GM18508 (cell line): ENCODE results near the gene HSPH1.

Source experiments
- ATAC-seq: cut with Tn5 transposase; IDR thresholded peaks from one replicate; pipeline ENCODE4 v1.9.1; 2021; ENCODE audit warnings: moderate number of reproducible peaks; ENCODE audit not compliant: insufficient read depth, unreplicated experiment

The HSPH1 gene

DNA sequence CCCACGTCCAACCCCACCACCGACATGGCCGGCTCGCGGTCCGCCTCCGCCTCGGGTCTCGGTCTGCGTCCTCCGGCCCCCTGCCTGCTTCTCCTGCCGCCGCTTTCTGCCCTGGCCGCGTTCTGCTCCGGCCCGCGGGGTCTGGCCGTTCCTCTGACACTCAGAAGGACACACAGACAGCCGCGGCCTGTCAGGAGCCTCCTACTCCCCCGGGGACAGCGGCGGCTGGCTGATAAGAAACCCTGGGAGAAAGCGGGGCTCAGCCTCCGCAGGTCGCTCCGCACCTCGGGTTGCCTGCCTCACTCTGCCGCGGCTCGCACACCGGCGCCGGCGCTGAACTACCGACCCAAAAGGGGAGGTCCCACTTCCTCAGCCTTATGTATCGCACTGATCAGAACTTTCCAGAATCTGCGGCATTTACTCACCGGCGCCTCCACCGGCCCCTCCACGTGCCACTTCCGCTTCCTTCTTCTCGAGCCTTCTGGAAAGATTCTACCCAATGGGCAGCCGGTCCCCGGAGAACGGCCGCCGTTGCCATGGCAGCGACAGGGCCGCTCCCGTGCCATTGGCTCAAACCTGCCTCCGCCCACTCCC is at the start of gene HSPH1:
Gene HSPH1 (minus strand): TSS at position 348 of the 594 bp plus-strand sequence. CDS start 322 bp downstream, at position 26.
- ATAC-seq = peak; percentile 55

DNA sequence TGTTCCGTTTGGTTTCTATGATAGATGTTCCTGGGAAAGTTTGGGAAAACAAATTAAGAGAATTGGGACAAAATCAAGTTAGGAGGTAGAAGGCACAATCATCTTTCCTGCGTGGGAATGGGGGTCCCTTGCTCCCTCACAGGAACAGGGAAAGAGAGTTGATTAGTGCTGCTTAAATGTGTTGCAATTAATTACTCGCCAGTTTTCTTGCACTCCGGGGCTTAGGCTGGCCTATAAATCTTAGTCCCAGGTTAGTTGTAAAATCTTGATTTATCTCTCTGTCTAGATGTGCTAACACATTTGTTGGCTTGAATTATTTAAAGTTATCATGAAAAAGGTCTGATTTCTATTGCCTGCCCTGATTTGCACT is 48.1 kb upstream of the HSPH1 start:
- ATAC-seq = no peak

DNA sequence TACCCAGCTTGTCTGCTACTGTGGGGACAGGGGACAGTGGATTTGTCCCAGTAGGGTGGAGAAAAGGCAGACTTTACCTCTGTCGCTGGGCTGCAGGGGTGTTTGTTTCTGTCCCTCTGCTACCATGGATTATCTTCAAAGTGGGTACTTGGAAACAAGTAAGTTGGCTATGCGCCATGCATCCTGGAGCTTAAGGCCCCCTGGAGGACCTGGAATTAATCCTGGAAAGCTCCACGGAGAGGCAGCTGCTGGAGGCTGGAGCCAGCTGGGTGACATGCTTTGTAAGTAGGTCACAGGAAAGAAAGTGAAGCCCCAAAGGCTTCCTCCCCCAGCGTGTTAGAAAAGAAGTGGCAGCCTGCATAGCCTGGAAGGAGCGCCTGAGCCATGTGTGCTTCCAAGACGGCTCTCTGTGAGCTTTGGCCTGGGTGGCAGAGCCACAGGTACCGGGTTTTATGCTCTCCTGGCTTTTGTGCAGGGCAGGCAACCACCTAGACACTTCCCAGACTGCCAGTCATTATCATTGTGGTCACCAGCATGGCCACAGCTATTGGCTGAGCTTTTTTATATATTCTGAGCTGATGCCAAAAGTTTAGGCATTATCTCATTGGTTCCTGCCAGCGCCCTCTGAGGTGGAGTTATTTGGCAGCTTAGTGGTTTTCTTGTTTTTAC is 47.6 kb upstream of the HSPH1 start:
- no peak for ATAC-seq

DNA sequence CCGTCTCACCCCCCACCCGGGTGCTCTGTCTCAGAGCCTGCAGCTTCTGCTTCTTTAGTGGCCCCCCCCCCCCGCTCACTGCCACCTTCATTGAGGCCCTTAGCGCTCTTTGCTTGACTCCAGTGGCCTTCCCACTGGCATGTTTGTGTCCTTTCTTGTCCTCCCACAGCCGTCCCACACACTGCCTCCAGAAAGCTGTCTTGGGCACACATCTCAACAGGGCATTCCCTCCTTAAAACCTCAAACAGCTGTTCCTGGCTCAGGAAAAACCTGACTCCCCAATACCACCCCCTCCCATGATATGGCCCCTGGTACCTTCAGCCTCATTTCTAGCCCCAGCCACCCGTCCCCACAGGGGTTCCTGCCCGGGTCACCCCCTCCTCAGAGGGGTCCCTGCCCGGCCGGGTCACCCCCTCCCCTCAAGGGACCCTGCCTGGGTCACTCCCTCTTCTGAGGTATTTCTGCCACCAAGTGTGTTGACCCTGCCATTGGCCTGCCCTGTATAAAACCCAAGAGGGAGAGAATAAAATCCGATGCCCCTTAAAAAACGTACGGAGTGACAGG is 46.9 kb upstream of the HSPH1 start:
- no peak for ATAC-seq

DNA sequence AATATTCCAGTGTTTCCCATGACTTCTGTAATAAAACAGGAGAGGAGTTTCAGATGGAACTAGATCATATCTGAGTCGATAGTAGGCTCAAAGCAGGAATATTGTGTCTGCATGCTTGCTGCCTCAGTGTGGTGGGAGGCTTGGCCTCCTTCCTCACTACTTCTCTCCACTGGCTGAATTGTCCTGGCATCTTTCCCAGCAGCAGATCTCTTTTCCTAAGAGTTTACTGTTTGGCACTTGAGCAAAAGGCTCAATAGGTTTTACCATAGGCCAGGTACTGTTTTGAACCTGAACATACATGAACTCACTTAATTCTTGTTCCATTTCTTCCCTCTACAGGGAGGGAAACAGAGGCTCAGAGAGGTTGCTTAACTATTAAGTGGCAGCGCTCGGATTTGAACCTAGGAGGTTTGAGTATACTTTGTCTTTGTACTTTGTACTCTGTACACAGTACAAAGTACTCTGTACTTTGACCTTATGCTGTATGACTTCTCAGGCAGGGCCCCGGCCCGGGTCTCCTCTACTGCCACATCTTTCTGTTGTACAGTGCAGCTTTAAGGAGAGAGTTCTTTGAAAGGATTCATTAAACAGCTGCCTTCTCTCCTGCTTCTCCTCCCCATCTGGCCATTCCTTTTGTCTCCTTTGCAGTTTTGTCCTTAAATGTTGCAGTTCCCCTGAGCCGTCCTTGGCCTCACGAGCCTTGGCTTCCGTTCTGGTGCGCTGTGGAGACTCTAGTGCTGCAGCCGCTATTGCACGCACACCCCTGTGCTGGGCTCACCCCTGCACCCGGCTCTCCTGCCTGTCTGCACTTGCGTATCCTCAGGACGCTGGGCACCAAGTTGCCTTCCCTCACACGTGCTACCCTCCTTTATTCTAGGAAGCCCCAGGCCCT is 46.2 kb upstream of the HSPH1 start:
- ATAC-seq = no peak

DNA sequence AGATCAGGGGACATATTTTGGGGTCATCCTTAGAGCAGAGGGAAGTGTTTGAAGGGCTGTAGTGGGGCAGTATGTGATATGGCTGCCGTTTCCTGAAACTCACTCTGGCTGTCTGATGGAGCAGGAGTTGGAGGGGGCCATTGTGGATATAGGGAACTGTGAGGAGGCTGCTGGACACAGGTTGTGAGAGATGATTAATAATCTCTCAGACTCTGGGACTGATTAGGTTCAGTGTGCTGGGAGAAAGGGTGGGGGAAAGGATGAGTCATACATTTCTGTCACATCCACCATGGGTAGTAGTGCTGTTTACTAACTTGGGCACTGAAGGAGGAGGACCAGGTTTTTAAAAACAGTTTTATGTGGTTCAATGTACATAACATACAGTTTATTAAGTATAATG is 42.9 kb upstream of the HSPH1 start:
- ATAC-seq = no peak

DNA sequence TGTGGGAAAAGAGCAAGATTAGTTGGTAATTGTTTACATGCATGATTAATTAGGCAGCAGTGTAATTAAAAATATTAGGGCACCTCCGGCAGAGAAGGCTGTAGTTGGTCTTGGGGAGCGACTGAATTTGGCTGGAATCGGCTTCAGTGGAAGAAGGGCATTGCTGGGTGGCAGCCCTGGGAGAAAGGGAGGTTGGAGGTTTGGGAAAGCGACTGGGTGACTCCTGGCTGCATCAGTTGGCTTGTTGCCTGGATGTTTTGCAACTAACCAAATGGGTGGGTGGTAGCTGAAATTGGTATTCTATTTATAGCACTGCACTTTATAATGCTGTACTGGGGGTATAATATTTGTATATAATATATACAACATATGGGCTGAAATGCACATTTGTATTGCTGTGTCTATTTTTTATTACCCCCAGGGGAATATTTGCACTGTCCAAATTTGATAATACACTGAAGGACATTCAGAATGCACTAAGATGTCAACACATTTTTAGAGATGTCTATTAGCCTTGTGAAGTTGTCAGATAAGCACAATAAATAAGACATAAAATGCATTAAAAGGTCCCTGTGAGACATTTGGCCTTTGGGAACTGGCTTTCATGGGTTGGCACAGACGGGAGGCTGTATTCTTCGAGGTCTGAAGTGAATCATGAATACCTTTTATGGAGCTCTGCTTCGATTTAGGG is 39.8 kb upstream of the HSPH1 start:
- ATAC-seq = no peak

DNA sequence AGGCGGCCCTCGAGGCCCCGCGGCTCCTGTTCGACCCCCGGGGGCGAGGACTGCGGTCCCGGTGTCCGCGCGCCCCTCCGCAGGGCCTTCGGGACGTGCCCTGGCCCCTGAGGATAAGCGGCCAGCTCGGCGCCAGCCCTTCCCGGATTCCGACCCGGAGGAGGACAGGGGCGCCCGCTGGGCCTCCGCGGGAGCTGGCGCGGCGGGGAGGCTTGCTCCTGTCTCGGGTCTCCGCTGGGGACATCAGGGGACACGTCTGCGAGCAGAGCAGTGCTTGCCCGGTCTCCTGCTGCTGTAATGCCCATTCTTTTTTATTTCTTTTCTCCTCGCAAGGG is 38.9 kb upstream of the HSPH1 start:
- ATAC-seq = no peak

DNA sequence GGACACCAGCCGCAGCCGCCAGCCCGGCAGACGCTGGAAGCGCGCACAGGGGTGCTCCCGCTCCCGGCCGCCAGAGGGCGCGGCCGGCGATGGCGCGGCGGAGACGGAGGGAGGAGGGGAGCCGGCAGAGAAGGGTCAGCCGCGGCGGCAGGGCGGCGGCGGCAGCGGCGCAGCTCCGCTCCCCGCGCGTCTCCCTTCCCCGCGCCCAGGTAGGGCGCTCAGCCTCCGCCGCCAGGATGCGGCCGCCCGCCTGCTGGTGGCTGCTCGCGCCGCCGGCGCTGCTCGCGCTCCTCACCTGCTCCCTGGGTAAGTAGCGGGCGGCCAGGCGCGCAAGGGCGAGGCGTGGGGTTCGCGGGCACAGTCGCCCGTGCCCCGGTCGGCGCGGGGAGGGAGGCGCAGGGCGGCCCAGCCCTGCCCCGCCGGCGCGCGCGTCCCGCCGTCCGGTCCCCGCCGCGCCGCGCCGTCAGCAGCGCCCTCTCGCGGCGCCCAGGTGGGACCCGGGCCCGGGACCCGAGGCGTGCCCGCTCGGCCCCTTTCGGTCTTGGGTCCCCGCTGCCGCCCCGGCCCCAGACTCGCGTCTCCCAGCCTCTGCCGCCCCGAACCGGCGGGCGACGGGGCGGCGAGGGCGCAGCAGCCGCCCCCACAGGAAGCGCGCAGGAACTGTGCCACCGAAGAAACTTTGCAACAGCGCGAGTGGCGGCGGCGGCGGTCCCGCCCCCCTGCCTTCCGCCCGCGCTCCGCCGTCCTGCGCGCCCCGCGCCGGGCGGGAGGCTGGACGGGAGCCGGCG is 38.3 kb upstream of the HSPH1 start, which contains the start of gene B3GLCT:
Gene B3GLCT (plus strand): TSS at position 127 of the 788 bp plus-strand sequence. CDS start 110 bp downstream, at position 237.
- peak; percentile 60 for ATAC-seq

DNA sequence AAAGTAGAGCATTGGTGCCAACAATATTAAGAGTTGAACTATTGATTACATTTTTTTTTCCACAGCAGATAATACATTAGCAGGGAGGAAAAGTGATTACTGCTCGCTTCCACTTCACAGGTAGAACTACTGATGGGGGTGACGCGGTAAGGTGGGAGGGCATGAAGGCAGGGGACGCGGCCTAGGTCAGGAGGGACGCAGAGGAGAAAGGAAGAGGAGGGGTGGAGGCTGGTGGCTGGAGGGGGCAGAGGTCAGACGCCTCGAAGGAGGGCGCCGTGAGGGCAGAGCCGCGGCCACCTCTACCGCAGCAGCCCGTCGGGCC is 37.8 kb upstream of the HSPH1 start:
- no peak for ATAC-seq

DNA sequence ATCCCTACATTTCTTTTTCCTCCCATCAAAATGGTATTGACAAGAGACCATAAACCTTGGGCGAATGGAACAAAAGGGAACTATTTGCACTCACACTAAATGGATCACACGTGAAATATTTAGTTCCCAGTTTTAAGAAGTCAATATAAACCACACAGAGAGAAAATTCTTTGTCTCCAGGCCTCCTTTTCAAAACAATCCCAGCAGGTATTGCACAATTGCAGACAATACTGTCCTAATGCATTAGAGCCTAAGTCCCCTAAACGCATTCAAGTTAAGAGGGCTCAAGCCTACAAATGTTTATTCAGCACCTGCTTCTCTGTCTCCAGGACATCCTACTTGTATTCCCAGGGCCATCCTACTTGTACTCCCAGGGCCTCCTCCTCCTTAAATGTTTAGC is 36.8 kb upstream of the HSPH1 start:
- ATAC-seq = no peak

DNA sequence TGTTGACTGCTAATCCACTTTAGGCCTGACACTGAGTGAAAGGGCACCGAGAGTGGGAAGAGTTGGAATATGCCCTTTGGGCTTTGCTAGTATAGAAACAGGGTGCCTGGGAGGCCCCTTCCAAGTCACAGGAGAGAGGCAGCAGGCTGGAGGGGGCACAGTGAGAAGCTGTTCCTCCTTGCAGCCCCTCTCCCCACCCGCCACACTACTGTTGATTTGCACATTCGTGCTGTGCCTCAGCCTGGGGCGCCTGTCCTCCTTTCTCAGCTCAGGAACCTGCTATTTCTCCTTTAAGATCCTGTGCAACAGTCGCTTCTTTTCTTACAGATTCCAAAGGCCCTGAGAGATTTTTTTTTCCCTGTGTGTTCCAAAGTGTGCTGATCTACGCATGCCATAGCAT is 35.3 kb upstream of the HSPH1 start:
- ATAC-seq = no peak

DNA sequence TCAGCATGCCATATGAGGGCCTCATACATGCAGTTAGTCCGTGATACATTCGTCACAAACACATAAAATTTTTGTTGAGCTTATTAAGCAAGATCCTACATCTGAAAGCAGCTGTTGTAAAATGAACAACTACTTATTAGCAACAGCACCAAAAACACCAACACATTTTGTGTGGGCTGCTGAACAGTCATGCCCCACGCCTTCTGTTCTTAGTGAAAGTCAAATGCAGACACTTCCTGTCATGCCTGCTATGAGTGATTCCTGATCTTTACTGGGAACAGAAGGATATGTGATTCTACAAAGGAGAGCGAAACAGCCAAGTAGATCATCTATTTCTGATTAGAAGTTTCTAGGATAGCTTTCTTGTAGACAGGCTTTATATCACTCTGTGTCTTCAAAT is 33.9 kb upstream of the HSPH1 start:
- no peak for ATAC-seq

DNA sequence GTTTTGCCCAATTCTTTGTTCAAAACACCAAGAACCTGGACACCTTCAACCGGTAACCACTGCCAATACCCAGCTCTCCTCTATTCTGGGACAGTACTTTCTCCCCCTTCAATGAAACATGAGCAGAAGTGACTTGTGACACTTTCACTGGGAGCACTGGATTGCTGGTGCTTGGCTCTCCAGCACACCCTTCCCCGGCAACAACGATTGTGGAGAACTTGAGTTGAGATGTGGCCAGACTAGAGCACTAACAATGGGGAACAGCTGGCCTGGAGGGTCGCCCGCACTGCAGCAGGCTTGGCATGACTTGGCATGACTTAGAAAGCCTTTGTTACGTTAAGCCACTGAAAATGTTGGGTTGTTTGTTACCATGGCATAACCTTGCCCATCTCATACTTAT is 30.6 kb upstream of the HSPH1 start:
- ATAC-seq = no peak

DNA sequence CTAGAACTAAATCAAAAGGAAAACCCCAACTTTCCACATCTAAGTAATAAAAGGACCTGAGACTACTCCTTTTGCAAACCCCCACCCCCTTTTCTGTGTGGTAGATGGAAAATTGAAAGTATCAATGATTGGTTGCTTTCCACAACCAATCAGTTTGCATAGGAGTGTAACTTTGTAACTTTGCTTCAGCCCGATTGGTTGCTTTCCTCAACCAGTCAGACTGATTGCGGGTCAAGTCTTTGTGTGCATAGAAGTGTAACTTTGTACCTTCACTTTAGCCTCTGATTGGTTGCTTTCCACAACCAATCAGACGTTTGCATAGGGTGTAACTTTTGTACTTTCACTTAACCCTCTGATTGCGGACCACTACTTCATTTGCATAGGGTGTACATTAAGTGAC is 30.0 kb upstream of the HSPH1 start:
- ATAC-seq = no peak

DNA sequence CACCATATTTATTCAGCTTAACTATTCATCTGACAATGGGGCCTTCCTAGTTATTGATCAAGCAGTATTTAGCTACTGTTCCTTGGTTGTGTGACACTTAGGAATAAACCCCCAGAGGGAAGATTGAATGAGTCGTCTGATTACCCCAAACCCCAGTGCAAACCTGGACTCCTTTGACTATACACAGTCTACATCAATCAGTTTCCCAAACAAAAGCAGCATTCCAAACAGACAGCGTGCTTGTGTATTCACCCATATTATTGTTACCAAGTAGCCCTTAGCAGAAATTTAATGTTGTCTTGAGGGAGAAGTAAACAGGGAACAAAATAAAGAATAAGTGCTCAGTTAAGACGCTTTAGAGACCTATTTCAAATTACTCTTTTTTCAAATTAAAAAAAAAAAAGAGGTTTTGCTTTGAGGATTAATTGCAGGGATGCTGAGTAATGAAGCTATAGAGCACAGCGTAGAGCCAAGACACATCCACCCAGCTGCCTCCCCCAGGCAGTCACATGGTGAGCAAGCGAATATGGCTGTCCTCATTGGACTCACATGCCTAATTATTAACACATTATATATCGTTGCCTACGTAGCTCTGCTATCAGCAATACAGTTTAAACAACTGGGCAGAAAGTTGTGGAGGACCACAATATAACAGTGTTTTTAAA is 23.4 kb upstream of the HSPH1 start:
- ATAC-seq = no peak

DNA sequence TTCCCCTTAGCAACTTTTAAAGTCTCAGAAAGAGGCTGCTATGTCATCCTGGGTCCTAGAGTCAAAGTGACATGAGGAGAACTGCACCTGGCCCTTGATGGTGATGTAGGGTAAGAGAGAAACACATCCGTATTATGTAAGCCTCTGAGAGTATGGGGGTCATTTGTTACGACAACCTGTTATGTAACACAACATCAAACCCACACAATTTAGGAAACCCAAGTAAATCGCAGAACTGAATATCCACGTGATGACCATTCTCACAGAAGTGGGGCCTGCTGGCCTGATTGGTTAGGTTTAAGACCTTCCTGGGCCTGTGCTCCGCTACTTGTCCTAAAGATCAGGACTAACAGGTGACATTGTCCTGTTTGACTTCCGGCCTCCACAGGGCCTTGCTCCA is 22.7 kb upstream of the HSPH1 start:
- no peak for ATAC-seq

DNA sequence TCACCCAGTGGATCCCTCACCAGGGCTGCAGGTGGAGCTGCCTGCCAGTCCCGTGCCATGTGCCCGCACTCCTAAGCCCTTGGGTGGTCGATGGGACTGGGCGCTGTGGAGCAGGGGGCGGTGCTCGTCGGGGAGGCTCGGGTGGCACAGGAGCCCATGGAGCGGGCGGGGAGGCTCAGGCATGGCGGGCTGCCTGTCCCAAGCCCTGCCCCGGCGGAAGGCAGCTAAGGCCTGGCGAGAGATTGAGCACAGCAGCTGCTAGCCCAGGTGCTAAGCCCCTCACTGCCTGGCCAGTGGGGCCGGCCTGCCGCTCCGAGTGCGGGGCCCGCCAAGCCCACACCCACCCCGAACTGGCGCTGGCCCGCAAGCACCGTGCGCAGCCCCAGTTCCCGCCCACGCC is 21.3 kb upstream of the HSPH1 start:
- ATAC-seq = no peak

DNA sequence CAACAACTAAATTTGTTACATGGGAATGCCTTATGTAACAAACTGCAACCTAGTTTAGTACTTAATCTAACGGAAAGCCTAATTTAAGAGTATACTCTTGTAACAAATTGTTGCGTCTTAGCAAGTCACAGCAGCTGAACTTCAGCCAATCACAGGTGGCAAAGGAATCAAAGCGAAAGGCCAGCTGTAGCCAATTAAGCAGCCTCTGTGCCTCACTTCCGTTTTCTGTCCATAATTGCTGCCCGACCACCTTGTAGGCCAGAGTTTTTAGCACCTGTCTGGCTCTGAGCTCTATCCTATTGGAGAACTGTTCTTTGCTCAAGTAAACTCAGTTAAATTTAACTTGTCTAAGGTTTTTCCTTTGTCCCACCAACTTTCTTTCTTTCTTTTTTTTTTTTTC is 18.1 kb upstream of the HSPH1 start:
- no peak for ATAC-seq
